ENCODE measurements around the gene FOXP1. TPM values are rescaled to one million over a fixed set of nuclear protein-coding genes. Genes with fewer than 3 reads are reported as not detected.

Gene FOXP1
- polyA plus RNA-seq, 4 donors, result 16.0 to 45.3 (median 39.0) TPM

DNA sequence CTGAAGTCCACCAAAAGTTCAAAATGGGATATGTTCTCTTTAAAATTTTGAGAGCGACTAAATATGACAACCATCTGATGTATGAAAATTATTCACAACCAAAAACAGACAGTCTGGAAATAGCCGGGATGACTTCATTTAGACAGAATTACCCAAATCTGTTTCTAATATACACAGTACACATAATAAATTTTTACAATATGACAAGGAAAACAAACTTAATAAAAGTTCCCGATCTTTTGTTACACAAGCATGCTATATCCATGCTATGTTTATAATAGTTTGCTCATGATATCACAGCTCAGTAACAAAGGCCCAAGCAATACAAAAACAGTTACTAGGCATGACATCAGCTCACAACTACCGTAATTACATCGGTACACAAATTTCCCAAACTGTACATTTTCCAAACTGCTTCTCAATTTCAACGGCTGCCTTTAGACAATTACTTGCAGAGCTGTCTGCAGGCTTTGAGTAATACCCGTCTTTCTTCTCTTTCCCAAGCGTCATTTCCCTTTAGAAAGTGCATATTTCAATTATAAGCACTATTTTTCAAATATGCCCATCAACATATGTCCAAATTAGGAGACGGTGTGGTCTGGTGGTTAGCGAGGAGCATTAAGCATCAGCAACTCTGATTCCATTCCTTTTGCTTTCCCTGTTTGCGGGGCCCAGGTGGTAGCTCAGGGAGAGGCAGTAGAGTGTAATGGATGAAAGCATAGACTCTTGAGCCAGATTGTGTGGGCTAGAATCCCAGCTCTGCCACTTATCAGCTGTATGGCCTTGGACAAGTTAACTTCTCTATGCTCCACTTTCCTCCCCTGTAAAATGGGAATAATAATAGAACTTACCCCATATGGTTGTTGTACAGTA lies 481.2 kb downstream of the FOXP1 start:
- DNase-seq (ENCODE audit: low read depth in 4 of 4, low spot score in 3 of 4), result no peak

DNA sequence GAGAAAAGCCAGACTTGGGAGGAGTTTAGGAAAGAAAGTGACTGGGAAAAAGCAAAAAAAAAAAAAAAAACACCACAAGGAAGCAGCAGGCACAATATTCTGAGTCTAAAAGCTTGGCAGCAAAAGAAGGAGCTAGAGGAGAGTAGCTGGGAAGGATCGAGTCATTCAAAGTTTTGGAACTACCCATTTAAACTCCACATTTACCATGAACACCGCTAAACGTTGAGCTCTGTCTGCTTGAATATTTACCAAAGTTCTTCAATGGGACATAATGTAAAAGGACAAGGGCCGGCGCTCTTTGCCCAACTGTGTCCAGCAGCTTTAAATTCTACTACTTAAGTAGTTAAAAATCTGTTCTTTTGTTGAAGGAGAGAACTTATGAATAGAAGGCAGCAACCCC lies 481.9 kb downstream of the FOXP1 start:
- DNase-seq (ENCODE audit: low read depth in 4 of 4, low spot score in 3 of 4), result no peak

DNA sequence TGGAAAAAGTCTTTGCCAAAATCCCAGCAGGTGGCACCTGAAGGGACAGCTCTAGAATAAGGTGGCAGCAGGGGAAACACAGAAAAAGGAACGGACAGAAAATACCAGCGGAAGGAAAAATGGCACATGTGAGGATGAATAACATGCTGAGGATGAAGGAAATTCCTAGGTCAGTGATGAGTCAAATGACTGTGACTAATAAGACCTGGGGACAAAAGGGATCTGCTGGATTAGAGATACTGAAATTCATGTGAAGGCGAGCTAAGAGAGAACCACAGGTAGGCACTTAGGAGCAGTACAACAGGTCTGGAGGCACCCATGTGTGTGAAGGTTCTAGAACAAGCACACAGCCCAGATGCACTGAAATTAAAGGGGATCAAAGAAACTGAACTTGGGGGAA lies 482.5 kb downstream of the FOXP1 start:
- DNase-seq (ENCODE audit: low read depth in 4 of 4, low spot score in 3 of 4), result no peak

DNA sequence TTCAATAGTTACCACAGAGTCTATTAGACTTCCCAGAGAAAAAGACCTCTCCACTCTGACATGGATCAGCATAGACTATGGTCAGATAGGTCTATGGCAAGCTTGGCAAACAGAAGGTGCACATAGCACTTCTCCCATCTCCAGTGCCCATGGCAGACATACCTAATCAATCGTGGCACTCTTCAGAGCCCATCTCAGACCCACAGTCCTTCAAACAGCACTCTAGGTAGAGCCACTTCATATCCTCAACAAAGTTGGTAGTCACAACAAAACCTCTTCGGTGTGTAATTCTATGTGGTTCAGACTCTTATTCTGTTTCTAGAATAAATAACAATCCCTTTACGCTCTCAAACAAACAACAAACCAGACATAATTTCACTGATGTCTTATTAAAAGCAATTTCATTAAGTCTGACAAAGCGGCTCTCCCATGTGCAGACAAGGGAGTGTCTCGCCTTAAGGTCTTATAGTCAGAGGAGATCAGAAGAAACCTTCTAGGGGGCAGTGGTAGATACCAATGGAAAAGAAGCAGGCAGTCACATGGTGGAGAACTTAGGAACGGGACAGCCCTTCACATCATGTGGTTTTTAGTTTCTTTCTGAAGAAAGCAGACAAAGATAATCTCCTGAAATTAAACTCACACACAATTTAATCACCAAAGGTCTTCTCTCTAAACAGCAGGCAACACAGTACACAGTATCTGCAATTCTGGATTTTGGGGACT lies 483.4 kb downstream of the FOXP1 start:
- no peak for DNase-seq (ENCODE audit: low read depth in 4 of 4, low spot score in 3 of 4)

DNA sequence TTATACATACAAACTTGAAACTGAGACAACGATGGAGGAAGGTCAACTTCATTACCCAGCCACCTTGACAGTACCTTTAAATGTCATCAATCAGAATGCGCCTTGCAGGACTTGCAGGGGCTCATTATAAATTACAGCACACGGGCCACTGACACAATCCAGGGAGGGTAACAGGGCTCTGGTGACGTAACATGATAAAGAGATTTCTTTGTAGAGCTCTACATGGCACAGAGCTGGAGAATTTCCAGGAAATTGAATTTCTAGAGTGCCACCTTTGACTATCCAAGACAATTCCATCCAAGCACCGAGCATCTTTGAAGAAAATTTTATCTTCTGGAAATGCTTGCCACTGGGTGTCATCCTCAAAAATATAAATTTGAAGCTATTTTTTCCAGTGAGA lies 486.0 kb downstream of the FOXP1 start:
- no peak for DNase-seq (ENCODE audit: low read depth in 4 of 4, low spot score in 3 of 4)

DNA sequence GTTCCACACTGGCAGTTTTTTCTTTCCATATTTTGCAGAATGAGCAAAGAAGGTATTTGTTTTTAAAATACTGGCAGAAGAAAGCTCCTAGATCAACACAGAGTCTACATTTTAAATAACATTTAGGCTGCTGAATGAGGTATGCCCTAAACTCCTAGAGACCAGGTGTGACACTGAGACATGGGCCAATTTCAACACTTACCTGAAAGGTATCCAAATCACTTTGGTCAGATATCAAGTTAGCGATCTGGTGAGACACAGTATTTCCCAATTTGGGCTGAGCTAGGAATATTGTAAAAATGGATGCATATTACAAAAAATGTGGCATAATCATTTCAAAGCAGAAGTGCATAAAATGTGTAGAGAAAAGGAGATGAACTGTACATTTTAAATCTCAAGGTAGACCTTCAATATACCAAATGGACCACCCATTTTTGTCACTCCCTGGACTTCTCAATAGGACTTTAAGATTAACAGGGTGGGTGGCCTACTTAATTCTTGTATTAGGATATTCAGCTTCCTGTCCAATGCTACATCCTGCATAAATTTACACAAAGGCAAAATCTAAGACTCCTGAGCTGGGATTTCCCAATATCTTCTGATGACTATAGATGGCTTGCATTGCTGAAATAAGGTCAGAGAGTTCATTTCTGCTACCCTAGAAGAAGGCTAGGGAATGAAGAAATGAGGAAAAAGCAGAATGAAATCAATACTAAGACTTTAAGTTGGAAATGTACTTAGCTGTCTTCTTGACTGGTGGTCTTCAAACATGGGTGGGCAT lies 487.8 kb downstream of the FOXP1 start:
- DNase-seq (ENCODE audit: low read depth in 4 of 4, low spot score in 3 of 4), result no peak

DNA sequence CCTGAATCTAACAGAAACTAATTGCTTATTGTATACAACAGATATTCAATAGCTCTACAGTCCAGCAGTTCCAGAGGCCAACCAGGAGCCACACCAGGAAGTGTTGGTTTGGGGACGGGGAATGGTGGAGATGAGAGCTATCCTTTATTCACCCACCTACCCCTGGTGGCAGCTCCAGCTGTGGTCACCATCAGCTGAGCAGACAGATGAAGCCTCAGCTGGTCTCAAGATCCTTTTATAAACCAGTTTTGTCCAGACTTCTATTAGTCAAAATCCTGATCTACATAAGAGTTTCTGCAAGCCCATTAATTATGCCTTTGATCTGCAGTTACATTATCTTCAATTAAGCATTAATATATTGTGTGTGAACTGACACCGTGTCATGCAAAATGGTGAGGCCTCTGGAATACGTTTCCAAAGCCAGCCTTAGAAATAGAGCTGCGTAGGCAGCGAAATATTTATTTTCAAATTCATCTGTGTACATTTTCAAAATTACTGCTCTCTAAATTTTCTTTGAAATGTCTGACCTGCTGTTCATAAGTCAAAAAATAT lies 488.8 kb downstream of the FOXP1 start:
- no peak for DNase-seq (ENCODE audit: low read depth in 4 of 4, low spot score in 3 of 4)

DNA sequence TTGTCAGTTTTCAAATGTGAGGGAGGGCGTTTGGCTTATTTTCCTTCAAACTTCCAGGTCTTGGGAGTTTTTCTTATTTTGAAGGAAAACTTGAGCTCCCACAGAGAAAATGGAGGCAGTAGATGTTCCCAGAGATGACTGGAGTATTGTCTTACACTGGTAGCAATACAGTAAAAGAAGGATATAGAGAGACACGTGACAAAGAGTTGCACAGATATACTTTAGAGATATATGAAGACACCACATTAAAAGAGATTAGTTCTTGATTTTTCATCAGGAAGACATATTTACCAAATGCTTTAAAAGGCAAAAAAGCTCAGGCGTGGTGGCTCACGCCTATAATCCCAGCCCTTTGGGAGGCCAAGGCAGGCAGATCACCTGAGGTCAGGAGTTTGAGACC lies 490.9 kb downstream of the FOXP1 start:
- DNase-seq (ENCODE audit: low read depth in 4 of 4, low spot score in 3 of 4), result no peak

DNA sequence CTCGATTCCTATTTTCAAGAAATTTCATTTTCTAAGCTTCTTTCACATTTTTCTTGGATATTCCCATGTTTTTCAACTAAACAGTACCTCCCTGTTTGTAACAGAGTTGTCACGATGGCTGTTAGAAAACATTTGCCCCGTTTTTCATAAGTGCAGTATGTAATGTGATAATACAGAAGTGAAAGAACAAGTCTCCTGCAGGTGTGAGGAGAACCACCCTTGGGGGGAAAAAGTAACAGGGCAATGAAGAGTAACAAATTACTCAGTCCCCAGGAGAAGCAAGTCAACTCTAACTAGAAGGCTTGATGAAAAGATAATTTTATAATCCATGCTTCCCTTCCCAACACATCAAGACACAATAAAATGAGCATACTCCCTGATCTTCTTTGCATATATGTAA lies 493.3 kb downstream of the FOXP1 start:
- no peak for DNase-seq (ENCODE audit: low read depth in 4 of 4, low spot score in 3 of 4)

DNA sequence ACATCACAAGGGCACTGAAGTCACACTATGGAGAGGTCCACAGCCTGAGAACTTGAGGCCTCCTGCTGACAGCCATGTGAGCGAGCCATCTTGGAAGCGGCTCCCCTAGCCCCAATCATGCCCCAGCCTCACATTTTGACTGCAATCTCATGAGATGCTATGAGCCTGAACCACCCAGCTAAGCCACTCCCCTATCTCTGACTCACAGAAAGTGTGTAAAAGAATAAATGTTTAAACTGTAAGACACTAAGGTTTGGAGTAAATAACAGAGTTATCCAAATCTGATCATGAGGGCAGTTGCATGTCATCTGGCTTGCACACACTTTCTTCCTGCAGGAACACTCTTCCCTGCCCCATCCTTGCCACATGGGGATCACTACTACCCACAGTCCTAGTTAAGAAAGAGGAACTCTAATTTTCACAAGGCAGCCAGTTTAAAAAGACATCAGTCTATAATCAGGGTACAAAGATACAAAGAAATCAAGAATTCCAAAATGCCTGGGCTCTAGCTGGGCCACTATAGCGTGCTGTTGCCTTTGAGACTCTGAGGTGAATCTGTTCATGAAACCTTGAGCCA lies 494.2 kb downstream of the FOXP1 start:
- DNase-seq (ENCODE audit: low read depth in 4 of 4, low spot score in 3 of 4), result no peak

- no peak for DNase-seq (ENCODE audit: low read depth in 4 of 4, low spot score in 3 of 4)
Observed at GRCh38 chr3:71088742-71089141, 494.8 kb downstream of the FOXP1 start.

DNA sequence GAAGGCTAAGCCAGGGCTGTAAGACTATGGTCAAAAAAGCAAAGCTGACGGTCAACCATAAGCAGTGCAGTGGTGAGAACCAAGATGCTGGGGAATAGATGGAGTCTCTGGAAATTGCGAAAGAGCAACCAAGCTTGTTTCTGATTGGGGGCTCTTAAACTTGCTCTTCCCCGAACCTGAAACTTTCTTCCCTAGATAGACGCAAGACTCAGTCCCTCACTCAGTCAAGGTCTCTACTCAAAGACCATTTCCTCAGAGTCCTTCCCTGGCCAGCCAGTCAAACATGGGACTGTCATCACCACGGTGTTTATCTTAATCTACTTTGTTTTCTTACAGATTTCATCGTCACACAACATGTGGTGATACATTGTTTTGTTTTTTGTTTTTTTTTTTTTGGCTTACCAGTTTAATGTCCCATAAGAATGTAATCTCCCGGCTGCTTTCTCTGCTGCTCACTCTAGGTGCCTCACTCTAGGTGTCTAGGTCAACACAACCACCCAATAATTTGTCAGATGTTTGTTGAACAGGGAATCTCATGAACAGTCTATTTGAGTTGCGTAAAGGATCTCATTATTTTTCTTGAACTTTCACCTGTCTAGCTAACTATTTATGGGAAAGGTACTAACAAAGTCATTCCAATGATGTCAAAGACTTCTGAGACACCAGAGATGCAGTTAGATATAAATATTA lies 495.4 kb downstream of the FOXP1 start:
- DNase-seq (ENCODE audit: low read depth in 4 of 4, low spot score in 3 of 4), result no peak

- DNase-seq (ENCODE audit: low read depth in 4 of 4, low spot score in 3 of 4), result no peak
Observed at GRCh38 chr3:71087143-71088018, 496.1 kb downstream of the FOXP1 start.

DNA sequence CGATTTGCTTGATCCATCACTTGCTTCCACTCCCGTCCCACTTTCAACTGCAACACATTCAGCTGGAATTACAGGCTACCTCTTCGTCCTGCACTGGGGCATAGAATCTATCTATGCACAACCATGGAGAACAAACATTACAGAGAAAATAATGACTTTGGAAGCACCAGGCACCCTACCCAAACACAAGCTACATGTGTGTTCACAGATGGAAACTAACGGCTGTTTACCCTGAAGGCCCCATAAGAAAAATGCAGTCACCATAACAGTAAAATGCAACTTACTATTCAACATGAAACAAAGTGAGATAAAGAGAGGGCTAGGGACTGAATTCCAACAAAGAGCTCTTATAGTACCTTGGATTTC lies 496.8 kb downstream of the FOXP1 start:
- no peak for DNase-seq (ENCODE audit: low read depth in 4 of 4, low spot score in 3 of 4)

DNA sequence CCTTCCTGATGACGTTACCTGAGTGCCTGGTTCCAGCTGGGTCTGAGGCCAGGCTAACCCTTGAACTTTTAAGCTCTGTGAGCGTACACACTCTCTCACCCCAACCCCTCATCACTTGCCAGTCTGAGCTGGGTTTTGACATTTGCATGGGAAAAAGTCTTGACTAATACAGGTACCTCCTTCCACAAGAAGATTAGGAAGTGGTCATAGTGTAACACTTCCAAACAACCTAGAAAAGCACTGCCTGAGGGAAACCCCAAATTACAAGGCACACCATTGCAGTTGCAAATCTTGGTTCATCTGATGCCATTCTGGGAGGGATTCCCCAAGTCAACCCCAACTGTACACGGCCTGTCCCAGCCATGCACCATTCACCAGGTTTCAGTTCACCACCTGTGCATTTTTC lies 499.8 kb downstream of the FOXP1 start:
- DNase-seq (ENCODE audit: low read depth in 4 of 4, low spot score in 3 of 4), result no peak

DNA sequence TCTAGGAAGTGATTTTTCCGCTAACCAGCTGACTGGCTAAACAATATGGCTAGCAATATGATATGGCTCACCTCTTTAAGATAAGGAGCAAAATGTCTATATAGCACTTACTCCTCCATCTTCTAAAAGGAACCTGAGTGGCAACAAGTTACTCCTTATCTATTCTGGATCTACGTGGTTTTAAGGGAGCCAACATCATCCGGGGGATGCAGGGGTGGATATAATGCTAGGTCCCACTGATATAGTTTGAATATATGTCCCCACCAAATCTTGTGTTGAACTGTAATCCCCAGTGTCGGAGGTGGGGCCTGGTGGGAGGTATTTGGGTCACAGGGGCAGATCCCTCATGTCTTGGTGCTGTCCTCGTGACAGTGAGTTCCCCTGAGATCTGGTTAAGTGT lies 500.7 kb downstream of the FOXP1 start:
- DNase-seq (ENCODE audit: low read depth in 4 of 4, low spot score in 3 of 4), result no peak

DNA sequence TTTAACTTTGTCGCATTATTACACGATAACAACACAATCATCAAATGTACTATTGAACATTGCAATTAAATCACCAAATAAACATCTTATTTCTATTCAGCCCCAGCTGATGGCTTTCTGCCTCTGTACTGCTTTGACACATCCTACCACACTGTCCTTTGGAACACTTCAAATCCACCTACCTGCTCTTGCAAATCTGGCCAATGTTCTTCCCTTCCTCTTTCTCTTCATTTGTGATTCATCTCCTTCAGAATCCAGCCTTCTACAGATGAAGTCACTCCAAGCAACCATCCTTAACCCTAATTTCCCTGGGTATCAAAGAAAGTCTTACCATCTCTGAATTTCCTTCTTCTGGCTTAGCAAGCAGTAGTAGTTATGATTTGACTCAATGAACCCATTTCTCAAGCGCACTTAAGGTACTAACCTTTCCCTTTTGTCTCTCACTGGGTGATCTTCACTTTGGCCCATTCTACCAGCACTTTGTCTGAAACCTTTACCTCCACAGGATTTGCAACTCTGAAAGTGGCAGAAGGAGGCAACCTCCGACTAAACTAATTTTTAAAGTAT lies 502.9 kb downstream of the FOXP1 start:
- no peak for DNase-seq (ENCODE audit: low read depth in 4 of 4, low spot score in 3 of 4)

DNA sequence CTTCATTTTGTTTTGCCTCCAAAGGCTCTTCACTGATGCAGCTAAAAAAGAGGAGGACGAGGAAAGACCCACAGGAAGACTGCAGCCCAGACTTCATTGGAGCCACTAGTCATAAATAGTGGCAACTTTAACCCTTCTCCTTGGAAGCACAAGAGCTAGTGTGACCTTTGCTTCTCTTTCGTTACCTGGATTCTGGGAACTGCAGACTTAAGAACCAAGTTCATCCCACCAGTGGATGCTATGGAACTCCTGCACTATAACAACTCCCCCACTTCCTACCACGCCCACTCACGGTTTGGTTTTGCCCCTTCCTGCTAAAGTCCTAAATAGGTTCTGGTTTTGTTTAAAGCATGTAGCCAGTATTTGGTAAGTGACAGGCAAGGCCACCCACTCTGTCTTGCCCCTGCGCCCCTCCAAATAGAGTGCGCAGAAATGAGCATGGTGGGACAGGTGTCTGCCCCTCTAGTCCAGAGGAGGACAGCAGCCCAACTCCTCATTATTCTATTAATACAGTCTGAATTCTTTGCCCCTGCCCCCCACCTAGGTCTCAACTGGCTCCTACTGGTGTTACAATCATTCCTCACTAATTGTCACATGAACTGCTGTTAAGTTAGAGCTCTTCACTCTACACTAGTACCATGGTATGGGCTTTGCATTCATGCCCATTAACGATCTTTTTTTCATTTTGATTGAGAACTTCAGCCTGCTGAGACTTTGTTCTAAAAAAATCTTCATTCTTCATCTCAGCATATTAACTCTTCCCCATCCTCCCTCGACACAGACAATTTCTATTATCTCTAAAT lies 504.6 kb downstream of the FOXP1 start:
- DNase-seq (ENCODE audit: low read depth in 4 of 4, low spot score in 3 of 4), result no peak

Measured in left renal pelvis (tissue), 4 donors.